Urinary bladder (tissue), 4 donors: Measurements from ENCODE around the gene KRT27. TPM values are rescaled to one million over a fixed set of nuclear protein-coding genes. Genes with fewer than 3 reads are reported as not detected.
"Not testable (repeated sequence)": the region's sequence is repeated elsewhere in the genome, so short reads cannot be mapped to it uniquely, and the experiment has no call there.

Experiments used
- DNase-seq: peaks from one replicate; pipeline ENCODE4 v3.0.0-alpha.2; 2015; ENCODE audit errors: extremely low spot score
- H3K27ac ChIP-seq: one replicate; pipeline ENCODE4 v1.5.1; 2013; ENCODE audit warnings: low read depth, mild to moderate bottlenecking, moderate library complexity
- H3K36me3 ChIP-seq: one replicate; pipeline ENCODE4 v1.6.1; 2013; ENCODE audit warnings: mild to moderate bottlenecking, moderate library complexity; ENCODE audit not compliant: insufficient read depth
- H3K4me1 ChIP-seq: one replicate; pipeline ENCODE4 v1.6.1; 2013; ENCODE audit warnings: mild to moderate bottlenecking, moderate library complexity; ENCODE audit not compliant: insufficient read depth
- H3K4me3 ChIP-seq: one replicate; pipeline ENCODE4 v1.5.1; 2013; ENCODE audit warnings: low read depth, low read length
- WGBS: extraction: QIAGEN DNeasy Blood & Tissue Kit; methylation state at CpG from one replicate; pipeline ENCODE4 v1.1.7; 2013; 5-methylcytosine and 5-hydroxymethylcytosine counted together
- polyA plus RNA-seq: library from polyadenylated mRNA; stranded (reverse); fragments of 200-250 nt; gene quantifications from one replicate; pipeline ENCODE4 v1.2.3, GENCODE V29; 2013
- total RNA-seq: library from RNA; depleted of rRNA; stranded (reverse); fragments of >200 nt; gene quantifications from one replicate; pipeline ENCODE4 v1.2.3, GENCODE V29; 2014
- donor health status: healthy with polysubstance abuse.
- donor health status: healthy.

The KRT27 gene
- total and polyA plus RNA-seq, 2 donors = not detected

DNA sequence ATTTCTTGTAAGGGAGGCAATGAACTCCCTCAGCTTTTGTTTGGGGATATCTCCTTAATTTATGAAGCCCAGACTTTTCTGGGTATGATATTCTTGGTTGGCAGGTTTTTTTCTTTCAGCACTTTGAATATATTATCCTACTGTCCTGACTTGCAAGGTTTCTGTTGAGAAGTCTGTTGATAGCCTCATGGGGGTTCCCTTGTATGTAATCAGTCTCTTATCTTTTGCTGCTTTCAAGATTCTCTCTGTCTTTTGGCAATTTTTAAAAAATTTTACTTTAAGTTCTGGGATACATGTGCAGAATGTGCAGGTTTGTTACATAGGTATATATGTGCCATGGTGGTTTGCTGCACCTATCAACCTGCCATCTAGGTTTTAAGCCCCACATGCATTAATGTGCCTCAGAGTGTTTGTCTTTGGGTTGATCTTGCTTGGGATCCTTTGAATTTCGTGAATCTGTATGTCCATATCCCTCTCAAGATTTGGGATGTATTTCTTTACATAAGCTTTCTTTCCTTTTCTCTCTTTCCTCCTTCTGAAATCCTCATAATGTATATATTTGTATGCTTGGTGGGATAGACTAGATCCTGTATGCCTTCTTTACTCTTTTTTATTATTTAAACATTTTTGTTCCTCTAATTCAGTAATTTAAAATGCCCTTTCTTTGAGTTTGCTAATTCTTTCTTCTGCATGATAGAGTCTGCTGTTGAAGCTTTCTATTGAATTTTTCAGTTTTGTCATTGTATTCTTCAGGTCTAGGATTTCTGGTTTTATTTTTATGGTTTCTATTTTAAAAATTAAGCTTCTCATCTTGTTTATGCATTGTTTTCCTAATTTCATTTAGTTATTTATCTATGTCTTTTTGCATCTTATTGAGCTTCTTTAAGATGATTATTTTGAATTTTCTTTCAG is 22.0 kb downstream of the KRT27 start:
- DNase-seq = no peak
- 19% methylated on average over 1 of the region's 1 CpG for WGBS
- peaks cover 1% of the 10 kb centered on the region for H3K36me3 ChIP-seq
- H3K27ac ChIP-seq = no peak overlapping the region
- no peaks in the 10 kb centered on the region for H3K4me1 ChIP-seq
- H3K4me3 ChIP-seq = no peak overlapping the region

DNA sequence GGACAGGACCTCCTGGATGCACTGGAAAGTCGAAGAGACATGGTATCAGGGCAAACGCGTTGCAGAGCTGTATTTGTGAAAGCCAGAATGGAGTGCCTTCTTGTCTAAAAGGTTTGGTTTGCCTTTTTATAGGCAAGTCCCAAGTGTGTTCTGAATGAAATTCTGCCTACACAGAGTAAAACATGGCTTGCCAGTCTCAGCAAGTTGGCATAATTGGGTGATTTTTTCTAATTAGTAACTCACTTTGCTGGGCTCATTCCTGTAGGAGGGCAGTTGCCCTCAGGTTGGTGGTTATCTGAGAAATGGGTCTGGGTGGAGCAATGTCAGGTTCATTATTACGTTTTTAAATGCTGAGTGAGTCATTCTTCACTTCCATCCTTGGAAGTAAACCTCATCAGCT is 27.1 kb downstream of the KRT27 start, which contains the start of gene KRT25:
Gene KRT25, minus strand, starts transcription at position 101 of the 400 bp plus-strand sequence. Its CDS starts 60 bp downstream, at position 41.
- no peak within 1 kb of the TSS for H3K4me3 ChIP-seq
- DNase-seq = no peak
- no peaks in the 10 kb centered on the region for H3K36me3 ChIP-seq
- 75% methylated on average over 4 of the region's 4 CpGs for WGBS
- no peak within 1 kb of the TSS for H3K27ac ChIP-seq
- no peaks in the 10 kb centered on the region for H3K4me1 ChIP-seq

DNA sequence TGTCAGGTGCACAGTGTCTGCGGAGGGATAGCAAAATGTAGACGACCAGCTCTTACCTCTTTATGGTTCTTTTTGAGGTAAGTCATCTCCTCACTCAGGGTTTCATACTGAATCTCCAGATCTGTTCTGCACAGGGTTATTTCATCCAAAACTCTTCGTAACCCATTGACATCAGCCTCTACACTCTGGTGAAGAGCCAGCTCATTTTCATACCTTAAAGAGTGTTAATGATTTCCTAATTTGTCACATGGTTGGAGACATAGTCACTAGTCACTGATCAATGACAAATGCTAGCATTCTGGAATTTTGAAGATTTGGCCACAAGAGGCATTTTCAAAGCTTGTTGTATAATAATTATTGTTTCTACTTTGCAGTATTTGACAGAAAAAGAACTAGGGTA is 28.5 kb downstream of the KRT27 start:
- Histone ChIP-seq H3K4me1 (no peaks in the 10 kb centered on the region), H3K27ac (no peak overlapping the region), H3K36me3 (no peaks in the 10 kb centered on the region), H3K4me3 (no peak overlapping the region)
- WGBS = 92% methylated on average over 3 of the region's 3 CpGs
- DNase-seq = no peak

DNA sequence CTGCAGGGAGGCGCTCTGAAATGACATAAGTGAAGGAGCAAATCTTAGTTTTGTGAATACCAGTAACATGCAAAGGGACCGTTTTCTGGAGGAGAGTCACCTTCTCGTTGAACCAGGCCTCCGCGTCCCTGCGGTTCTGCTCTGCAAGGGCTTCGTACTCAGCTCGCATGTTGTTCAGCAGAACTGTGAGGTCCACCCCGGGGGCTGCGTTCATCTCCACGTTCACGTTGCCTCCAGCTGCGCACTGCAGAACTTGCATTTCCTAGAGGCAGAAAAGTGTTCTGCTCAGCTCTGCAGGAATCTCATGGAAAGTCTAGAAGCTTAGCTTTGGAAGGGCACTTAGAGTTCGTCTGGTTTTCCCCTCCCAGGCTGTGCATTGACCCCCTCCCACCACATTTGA is 31.3 kb downstream of the KRT27 start:
- Histone ChIP-seq H3K4me1 (no peaks in the 10 kb centered on the region), H3K4me3 (no peak overlapping the region), H3K27ac (no peak overlapping the region), H3K36me3 (no peaks in the 10 kb centered on the region)
- no peak for DNase-seq
- WGBS = 83% methylated on average over 14 of the region's 14 CpGs

DNA sequence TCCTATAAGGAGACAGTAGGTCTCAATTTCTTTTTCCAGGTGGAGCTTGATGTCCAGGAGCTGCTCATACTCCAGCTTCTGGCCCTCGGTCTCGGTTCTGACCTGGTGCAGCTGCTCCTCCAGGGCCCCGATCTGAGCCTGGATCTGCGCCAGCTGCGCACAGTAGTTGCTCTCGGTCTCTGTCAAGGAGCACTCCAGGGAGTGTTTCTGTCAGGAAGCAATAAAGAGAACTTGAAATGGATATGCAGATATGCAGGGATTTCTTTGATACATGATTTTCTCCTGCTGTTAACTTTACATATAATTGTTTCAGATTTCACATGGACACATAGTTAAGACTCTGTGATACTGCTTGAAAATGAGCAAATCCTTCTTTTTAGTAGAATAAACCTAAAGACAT is 32.0 kb downstream of the KRT27 start:
- Histone ChIP-seq H3K4me3 (no peak overlapping the region), H3K27ac (no peak overlapping the region), H3K36me3 (no peaks in the 10 kb centered on the region), H3K4me1 (no peaks in the 10 kb centered on the region)
- DNase-seq = no peak
- 57% methylated on average over 6 of the region's 6 CpGs for WGBS

DNA sequence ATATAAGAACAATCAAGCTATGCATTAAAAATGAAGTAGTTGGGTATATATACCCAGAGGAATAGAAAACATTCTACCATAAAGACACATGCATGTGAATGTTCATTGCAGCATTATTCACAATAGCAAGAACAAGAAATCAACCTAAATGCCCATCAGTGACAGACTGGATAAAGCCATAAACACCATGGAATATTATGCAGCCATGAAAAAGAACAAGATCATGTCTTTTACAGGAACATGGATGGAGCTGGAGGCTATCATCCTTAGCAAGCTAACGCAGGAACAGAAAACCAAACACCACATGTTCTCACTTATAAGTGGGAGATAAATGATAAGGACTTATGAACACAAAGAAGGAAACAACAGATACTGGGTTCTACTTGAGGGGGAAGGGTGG is 33.7 kb downstream of the KRT27 start:
- DNase-seq, H3K36me3 ChIP-seq, H3K4me1 ChIP-seq, H3K4me3 ChIP-seq, H3K27ac ChIP-seq: not testable (repeated sequence)
- WGBS = 64% methylated on average over 1 of the region's 1 CpG

DNA sequence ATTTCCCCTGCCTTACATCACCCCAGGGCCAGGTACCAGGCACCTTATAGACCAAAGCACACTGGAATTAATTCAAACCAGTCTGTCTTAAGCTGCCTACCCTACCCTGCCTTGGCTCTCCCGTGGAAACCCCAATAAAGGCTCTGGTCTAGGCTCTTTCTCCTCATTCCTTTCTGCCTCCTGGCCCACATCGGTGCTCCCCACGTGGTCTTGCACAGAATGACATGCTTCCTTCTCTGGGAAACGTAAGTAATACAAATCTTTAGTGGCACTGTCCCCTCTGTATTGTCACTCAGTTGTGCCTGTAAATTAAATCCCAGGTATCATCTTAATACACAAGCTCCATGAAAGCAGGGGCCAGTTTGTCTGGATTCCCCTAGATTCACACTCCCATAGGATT is 43.8 kb downstream of the KRT27 start:
- no peak for DNase-seq
- Histone ChIP-seq H3K4me1 (peaks cover 2% of the 10 kb centered on the region), H3K27ac (no peak overlapping the region), H3K4me3 (no peak overlapping the region), H3K36me3 (no peaks in the 10 kb centered on the region)
- 50% methylated on average over 4 of the region's 4 CpGs for WGBS

DNA sequence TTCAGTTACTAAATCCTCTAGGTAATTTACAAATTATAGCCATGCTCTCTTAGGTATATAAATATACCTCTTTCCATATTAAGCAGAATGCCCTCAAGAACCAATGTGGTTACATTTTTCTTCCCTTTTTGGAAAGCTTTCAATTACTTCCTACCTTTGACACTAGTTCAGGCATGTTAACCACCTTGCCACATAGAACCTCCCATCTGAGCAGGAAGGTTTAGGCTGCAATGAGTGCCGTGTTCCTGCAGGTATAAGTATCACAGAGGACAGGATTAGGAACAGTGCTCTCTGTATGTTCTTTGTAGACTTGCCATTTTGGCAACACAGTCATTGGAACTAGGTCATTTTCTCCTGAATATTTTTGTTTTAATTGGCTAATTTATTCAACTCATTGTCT is 47.3 kb downstream of the KRT27 start:
- 79% methylated on average over 1 of the region's 1 CpG for WGBS
- H3K4me3 ChIP-seq = no peak overlapping the region
- no peaks in the 10 kb centered on the region for H3K36me3 ChIP-seq
- H3K4me1 ChIP-seq = peaks cover 2% of the 10 kb centered on the region
- no peak overlapping the region for H3K27ac ChIP-seq
- no peak for DNase-seq

DNA sequence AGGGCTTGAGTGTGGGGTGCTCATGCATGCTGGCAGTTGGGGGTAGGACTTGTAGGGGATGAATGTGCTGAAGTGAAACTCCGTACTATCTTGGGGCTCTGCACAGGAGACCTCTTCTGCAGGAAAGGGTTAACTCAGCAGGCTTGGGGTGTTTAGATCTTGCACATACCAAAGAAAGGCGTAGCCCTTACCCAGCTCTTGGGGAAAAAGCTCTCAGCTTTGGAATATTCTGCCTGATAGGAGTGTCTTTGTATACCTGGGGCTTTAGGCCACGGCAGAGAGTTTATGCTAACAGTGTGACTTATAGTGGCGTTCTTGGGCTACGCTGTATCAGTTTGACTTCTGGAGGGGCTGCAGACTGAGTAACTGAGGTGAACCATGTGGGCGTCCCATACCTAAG is 48.3 kb downstream of the KRT27 start:
- Histone ChIP-seq H3K36me3 (no peaks in the 10 kb centered on the region), H3K4me1 (peaks cover 2% of the 10 kb centered on the region), H3K27ac (no peak overlapping the region), H3K4me3 (no peak overlapping the region)
- 63% methylated on average over 6 of the region's 6 CpGs for WGBS
- DNase-seq = no peak

DNA sequence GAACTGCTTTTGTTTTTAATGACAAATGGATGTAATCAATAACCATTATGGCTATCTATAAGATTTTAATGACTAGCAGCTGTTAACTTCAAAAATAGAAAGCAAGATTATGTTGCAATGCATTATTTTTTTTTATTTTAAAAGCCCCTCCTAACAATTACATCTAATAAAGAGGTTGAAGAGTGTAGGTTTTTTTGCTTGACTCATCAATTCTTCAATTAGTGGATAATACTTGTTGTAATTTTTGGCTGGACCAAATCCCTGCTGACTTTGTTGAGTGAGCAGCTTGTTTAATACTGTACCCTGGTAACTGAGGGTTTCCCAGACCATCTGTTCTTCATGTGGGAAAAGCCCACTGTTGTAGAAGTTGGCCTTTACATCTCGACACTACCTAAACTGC is 51.4 kb downstream of the KRT27 start:
- no peaks in the 10 kb centered on the region for H3K4me1 ChIP-seq
- WGBS = 58% methylated on average over 1 of the region's 1 CpG
- no peak overlapping the region for H3K27ac ChIP-seq
- no peak for DNase-seq
- no peaks in the 10 kb centered on the region for H3K36me3 ChIP-seq
- H3K4me3 ChIP-seq = no peak overlapping the region

DNA sequence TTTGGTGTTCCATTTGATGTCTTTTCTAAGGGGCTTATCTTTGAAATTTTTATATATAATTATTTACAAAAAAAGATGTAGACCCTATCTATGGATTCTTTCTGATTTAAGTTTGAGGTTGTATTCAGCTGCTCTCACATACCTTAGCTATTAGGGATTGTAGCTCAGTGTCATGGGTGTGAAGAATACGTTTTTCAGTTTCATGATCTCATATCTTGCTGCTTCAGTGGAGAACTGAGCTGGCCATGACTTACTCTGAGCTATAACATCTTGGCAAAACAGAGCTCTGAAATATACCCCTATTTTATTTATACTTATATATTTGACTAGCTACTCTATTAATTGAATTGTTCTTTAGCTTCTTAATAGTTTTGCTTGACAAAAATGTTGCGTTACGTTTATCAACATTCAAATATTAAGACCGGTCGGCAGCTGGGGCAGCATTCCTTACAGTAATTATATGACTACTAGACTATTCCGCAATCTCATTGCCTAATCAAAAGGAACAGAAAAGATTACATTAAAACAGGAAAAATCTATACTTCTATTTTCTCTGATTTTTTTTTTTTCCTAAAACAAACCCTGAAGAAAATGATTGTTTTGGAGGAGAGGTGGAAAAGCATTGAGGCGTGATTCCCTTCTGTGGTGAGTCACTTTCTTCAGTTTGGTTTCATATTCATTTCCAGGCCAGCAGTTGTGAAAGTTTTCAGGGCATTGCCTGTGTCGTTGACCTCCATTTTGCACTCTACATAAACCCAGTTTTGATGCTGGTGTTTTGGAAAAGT is 54.7 kb downstream of the KRT27 start:
- Histone ChIP-seq H3K27ac (no peak overlapping the region), H3K36me3 (no peaks in the 10 kb centered on the region), H3K4me1 (no peaks in the 10 kb centered on the region), H3K4me3 (no peak overlapping the region)
- 70% methylated on average over 8 of the region's 8 CpGs for WGBS
- no peak for DNase-seq

DNA sequence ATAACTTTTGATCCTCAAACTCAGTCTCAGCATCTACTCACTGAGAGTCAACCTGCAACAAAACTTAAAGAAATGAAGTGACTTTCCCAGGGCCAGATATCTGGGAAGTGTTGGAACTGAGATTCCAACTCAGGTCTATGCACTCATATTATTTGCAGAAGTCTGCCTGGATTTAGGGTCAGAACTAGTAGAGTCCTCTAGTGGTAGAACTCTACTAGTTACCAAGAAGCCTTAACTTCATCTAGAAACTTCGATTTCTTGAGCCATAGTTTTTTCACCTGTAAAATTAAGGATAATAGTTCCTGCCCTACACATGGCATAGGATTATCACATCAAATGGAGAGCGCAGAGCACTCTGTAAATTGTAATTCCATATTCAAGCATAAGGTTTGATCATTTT is 55.4 kb downstream of the KRT27 start:
- Histone ChIP-seq H3K36me3 (no peaks in the 10 kb centered on the region), H3K4me1 (no peaks in the 10 kb centered on the region), H3K27ac (no peak overlapping the region), H3K4me3 (no peak overlapping the region)
- WGBS = 66% methylated on average over 2 of the region's 2 CpGs
- DNase-seq = no peak
